Ishikawa (cell line): ENCODE measurements around the gene DNAH9.

Experiments
- EP300 ChIP-seq: IDR thresholded peaks from 2 replicates; pipeline ENCODE4 v1.6.1; 2012; ENCODE audit warnings: borderline replicate concordance
- NFIC ChIP-seq: IDR thresholded peaks from 2 replicates; pipeline ENCODE4 v1.6.1; 2012
- ZBTB7A ChIP-seq: IDR thresholded peaks from 2 replicates; pipeline ENCODE4 v1.6.1; 2012; ENCODE audit warnings: low read depth
- TF ChIP-seq, protein P1 (sequence below): IDR thresholded peaks from 2 replicates; pipeline ENCODE4 v1.6.1; 2012

DNA sequence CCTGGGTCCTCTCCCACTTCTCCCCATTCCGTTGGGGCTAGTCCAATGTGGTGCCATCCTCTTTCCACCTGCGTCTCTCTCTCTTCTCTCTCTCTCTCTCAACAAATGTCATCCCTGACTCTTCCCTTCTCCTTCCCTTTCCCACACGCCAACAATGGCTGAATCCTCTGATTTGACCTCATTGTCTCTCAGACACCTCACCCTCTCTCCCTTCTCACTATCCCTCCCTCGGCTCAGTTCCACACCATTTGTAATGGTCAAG, 399.6 kb downstream of the DNAH9 start:
- TF ChIP-seq NFIC, result no peak
- TF ChIP-seq EP300, result no peak
- TF ChIP-seq, protein P1, sequence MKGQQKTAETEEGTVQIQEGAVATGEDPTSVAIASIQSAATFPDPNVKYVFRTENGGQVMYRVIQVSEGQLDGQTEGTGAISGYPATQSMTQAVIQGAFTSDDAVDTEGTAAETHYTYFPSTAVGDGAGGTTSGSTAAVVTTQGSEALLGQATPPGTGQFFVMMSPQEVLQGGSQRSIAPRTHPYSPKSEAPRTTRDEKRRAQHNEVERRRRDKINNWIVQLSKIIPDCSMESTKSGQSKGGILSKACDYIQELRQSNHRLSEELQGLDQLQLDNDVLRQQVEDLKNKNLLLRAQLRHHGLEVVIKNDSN, result no peak
- no peak for TF ChIP-seq ZBTB7A
